Type B pancreatic cell (in vitro differentiated cells): ENCODE measurements around the gene DDX51. TPM values are rescaled to one million over a fixed set of nuclear protein-coding genes. Genes with fewer than 3 reads are reported as not detected.
A peak's percentile ranks its signal among the peaks of the same experiment; 100 is the strongest.

Experiments used
- DNase-seq: peaks from one replicate; pipeline ENCODE4 v3.0.0; 2021; ENCODE audit warnings: mixed read lengths; ENCODE audit not compliant: unreplicated experiment; ENCODE audit errors: extremely low spot score
- H3K27ac Mint-ChIP-seq: 2 replicates; pipeline ENCODE4 v1.8.0; 2021; ENCODE audit warnings: mild to moderate bottlenecking, mixed read lengths
- H3K27me3 Mint-ChIP-seq: 2 replicates; pipeline ENCODE4 v1.8.0; 2021; ENCODE audit warnings: mixed read lengths
- H3K36me3 Mint-ChIP-seq: 2 replicates; pipeline ENCODE4 v1.8.0; 2021; ENCODE audit warnings: mixed read lengths
- H3K4me1 Mint-ChIP-seq: one replicate; pipeline ENCODE4 v1.8.0; 2021; ENCODE audit warnings: mixed read lengths; ENCODE audit not compliant: unreplicated experiment
- H3K4me3 Mint-ChIP-seq: 2 replicates; pipeline ENCODE4 v1.8.0; 2021; ENCODE audit warnings: mild to moderate bottlenecking, mixed read lengths
- H3K9me3 Mint-ChIP-seq: 2 replicates; pipeline ENCODE4 v1.8.0; 2021; ENCODE audit warnings: mixed read lengths
- total RNA-seq: library from RNA; stranded (reverse); gene quantifications from 2 replicates; pipeline ENCODE4 v1.2.1, GENCODE V29; 2021; ENCODE audit warnings: low replicate concordance
- TF ChIP-seq, protein P1 (sequence below): fragments of 200-600 bp; sonication (generic); conservative IDR thresholded peaks from 2 replicates; pipeline ENCODE4 v1.5.0; 2021; ENCODE audit warnings: antibody characterized with exemption, mild to moderate bottlenecking

The DDX51 gene
- total RNA-seq, 1 donor from 2014 or later = 30.5 TPM

DNA sequence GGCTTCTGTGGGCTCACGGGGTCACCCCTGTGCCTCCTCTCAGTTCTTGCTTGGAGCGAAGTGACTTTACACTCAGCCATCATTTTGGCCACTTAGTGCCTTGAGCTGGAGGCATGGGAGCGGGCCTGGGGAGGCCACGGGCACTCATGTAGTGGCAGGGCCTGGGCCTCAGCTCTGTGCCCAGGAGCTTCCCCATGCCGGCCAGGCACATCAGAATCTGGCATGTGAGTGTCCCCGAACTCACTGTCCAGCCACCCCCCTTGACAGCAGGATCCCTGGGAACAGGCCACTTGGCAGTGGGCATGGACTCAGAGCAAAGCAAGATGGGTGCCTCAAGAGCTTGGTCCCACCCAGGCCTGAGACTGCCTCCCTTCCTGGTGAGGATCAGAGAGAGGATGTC is 29.5 kb downstream of the DDX51 start:
- Mint-ChIP-seq H3K27ac (no peak overlapping the region), H3K27me3 (no peaks in the 10 kb centered on the region), H3K36me3 (peaks cover 8% of the 10 kb centered on the region), H3K4me3 (no peak overlapping the region), H3K4me1 (no peaks in the 10 kb centered on the region), H3K9me3 (no peaks in the 10 kb centered on the region)
- DNase-seq = no peak
- TF ChIP-seq, protein P1, sequence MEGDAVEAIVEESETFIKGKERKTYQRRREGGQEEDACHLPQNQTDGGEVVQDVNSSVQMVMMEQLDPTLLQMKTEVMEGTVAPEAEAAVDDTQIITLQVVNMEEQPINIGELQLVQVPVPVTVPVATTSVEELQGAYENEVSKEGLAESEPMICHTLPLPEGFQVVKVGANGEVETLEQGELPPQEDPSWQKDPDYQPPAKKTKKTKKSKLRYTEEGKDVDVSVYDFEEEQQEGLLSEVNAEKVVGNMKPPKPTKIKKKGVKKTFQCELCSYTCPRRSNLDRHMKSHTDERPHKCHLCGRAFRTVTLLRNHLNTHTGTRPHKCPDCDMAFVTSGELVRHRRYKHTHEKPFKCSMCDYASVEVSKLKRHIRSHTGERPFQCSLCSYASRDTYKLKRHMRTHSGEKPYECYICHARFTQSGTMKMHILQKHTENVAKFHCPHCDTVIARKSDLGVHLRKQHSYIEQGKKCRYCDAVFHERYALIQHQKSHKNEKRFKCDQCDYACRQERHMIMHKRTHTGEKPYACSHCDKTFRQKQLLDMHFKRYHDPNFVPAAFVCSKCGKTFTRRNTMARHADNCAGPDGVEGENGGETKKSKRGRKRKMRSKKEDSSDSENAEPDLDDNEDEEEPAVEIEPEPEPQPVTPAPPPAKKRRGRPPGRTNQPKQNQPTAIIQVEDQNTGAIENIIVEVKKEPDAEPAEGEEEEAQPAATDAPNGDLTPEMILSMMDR = no peak

DNA sequence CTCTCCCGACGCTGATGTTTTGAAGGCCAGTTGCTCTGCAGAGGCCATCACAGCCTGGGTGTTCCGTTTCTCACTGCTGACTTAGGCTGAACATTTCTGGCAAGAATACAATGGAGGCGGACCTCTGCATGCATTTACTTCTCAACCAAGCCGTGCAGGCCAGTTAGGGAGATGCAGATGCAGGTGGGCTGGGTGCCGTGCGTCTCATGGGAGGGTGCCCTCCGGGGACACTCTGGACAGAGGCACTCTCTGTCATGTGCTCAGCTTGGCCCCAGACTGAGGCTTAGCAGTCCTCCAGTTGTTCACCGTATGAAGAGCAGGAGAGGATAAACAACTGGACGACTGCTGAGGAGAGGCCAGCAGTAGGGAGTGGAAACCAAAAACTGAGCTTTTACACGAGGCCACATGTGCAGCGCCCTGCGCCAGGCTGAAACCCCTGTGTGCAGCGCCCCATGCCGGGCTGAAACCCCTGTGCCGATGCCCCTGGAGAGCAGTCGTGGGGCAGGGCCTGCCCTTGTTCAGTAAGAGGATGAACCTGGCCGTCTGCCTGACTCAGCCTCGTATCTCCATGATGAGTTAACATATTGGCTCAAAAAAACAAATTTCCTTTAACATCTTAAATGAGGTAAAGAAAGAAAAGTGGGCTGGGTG is 32.3 kb downstream of the DDX51 start:
- peaks cover 11% of the 10 kb centered on the region for H3K4me1 Mint-ChIP-seq
- H3K36me3 Mint-ChIP-seq = peaks cover 15% of the 10 kb centered on the region
- H3K9me3 Mint-ChIP-seq = no peaks in the 10 kb centered on the region
- no peak for DNase-seq
- no peaks in the 10 kb centered on the region for H3K27me3 Mint-ChIP-seq
- TF ChIP-seq, protein P1 = no peak
- H3K4me3 Mint-ChIP-seq = no peak overlapping the region
- no peak overlapping the region for H3K27ac Mint-ChIP-seq

DNA sequence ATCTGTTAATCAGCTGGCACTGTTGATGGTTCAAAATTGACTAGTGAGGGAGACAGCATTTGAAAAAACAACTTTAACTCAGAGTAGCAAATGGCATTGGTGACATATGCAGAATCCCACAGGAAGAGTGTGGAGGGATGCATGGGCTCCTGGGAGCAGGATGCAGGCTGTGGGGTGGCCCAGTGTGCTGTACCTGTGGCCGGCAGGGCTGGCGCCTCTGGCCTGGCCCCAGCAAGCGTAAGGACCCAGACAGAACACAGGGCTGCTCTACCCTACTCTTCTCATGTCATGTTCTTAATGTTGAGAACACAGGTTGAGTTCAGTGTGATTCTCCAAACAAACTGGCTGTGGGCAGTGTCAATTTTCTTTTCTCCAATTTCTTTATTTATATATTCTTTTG is 33.4 kb downstream of the DDX51 start:
- H3K27ac Mint-ChIP-seq = no peak overlapping the region
- H3K27me3 Mint-ChIP-seq = no peaks in the 10 kb centered on the region
- no peak for DNase-seq
- peaks cover 11% of the 10 kb centered on the region for H3K4me1 Mint-ChIP-seq
- TF ChIP-seq, protein P1 = no peak
- peaks cover 17% of the 10 kb centered on the region for H3K36me3 Mint-ChIP-seq
- no peak overlapping the region for H3K4me3 Mint-ChIP-seq
- H3K9me3 Mint-ChIP-seq = no peaks in the 10 kb centered on the region

DNA sequence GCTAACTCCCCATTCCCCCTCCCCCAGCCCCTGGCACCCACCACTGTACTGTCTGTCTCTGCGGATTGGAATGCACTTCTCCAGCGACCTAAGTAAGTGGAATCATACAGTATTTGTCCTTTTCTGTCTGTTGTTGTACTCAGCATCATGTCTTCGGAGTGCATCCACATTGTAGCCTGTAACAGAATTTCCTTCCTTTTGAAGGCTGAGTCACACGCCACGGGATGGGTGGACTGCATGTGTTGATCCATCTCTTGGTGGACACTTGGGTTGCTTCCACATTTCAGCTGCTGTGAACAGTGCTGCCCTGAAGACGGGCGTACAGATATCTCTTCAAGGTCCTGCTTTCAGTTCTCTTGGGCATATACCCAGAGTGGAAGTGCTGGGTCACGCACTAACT is 34.4 kb downstream of the DDX51 start:
- peaks cover 22% of the 10 kb centered on the region for H3K36me3 Mint-ChIP-seq
- TF ChIP-seq, protein P1 = no peak

DNA sequence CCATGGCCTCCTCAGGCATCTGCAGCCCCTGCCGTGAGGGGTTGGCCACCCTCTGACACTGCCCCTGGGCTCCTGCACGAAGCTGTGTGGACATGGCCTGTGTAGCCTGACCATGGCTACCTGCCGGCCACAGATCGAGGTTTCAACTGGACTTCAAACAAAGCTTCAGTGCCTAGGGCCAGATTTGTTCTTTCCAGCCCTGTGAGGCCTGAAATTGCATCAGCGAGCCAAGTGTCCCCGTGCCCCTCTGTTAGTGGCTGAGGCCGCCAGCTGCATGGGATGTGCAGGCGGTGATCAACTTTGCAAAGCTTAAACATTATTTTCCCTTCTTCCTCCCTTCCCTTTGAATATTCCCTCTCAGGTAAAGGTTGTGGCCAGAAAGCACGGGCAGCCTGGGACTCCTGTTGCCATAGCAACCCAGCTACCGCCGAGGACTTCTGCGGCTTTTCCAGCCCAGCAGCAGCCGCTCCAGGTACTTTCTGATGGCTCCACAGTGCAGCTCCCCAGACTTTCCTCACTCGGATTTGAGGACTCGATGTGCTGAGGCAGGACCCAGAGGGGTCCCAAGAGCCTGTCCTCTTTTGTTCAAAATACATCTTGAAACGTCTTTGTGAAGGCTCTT is 35.8 kb downstream of the DDX51 start:
- no peak overlapping the region for H3K4me3 Mint-ChIP-seq
- TF ChIP-seq, protein P1 = no peak
- peak overlapping the region; percentile 84 for H3K27ac Mint-ChIP-seq
- H3K9me3 Mint-ChIP-seq = no peaks in the 10 kb centered on the region
- peaks cover 22% of the 10 kb centered on the region for H3K36me3 Mint-ChIP-seq
- no peaks in the 10 kb centered on the region for H3K27me3 Mint-ChIP-seq
- no peak for DNase-seq
- peaks cover 11% of the 10 kb centered on the region for H3K4me1 Mint-ChIP-seq

More for the DNA sequence above, 34.4 kb downstream of the DDX51 start:
- Mint-ChIP-seq H3K4me3 (no peak overlapping the region), H3K4me1 (peaks cover 11% of the 10 kb centered on the region), H3K27ac (no peak overlapping the region), H3K9me3 (no peaks in the 10 kb centered on the region), H3K27me3 (no peaks in the 10 kb centered on the region)
- DNase-seq = no peak
